DOHH2 (cell line): ENCODE measurements around the gene CCK.

Source experiments
- EZH2phosphoT487 ChIP-seq: fragments of 200-600 bp; sonication (generic); IDR thresholded peaks from 2 replicates; pipeline ENCODE4 v1.6.1; 2017; ENCODE audit warnings: borderline replicate concordance, mild to moderate bottlenecking, antibody characterized with exemption, low read length, moderate library complexity, mixed read lengths
- TF ChIP-seq, protein P1 (sequence below): fragments of 200-600 bp; sonication (generic); IDR thresholded peaks from one replicate; pipeline ENCODE4 v1.5.1; 2014; ENCODE audit warnings: antibody characterized with exemption, mild to moderate bottlenecking, low read depth, low read length; ENCODE audit not compliant: poor library complexity, severe bottlenecking

DNA sequence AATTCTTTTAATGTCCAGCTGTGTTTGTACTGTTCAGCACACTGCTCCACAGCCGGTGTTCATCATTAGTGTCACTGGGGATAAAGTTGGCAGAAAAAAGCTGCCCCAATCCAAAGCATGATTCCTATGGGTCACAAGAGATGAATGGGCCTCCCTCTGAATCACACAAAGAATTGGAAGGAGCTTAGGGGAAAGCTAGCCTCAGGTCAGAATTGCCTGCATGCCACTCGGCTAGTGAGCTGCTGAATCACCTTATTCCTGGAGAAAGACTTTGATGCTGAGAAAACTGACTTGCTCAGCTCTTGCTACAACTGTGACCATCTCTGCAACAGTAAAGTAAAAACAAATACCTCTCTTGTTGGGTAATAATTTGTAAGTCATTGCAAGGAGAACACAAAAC is 3.5 kb downstream of the CCK start:
- TF ChIP-seq, protein P1, sequence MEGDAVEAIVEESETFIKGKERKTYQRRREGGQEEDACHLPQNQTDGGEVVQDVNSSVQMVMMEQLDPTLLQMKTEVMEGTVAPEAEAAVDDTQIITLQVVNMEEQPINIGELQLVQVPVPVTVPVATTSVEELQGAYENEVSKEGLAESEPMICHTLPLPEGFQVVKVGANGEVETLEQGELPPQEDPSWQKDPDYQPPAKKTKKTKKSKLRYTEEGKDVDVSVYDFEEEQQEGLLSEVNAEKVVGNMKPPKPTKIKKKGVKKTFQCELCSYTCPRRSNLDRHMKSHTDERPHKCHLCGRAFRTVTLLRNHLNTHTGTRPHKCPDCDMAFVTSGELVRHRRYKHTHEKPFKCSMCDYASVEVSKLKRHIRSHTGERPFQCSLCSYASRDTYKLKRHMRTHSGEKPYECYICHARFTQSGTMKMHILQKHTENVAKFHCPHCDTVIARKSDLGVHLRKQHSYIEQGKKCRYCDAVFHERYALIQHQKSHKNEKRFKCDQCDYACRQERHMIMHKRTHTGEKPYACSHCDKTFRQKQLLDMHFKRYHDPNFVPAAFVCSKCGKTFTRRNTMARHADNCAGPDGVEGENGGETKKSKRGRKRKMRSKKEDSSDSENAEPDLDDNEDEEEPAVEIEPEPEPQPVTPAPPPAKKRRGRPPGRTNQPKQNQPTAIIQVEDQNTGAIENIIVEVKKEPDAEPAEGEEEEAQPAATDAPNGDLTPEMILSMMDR, result no peak
- TF ChIP-seq EZH2phosphoT487, result no peak
